Measurements from ENCODE around the gene LEFTY2. TPM values are rescaled to one million over a fixed set of nuclear protein-coding genes. Genes with fewer than 3 reads are reported as not detected.
A peak's percentile ranks its signal among the peaks of the same experiment; 100 is the strongest.

The LEFTY2 gene
- total and polyA plus RNA-seq, 10 of the 15 experiments (the other 5 are each of a cell fraction or from before 2014, with no cell fraction given) = not detected

GRCh38 chr1:225923692-225924555, 17.1 kb downstream of the LEFTY2 start, which contains the start of gene PYCR2 (continued):
- TF ChIP-seq ZNF384 (IDR thresholded peaks at IDR 0.05; ENCODE audit: borderline replicate concordance, low read depth, low read length) (no peak), ZNF274 (IDR thresholded peaks at IDR 0.05; ENCODE audit: insufficient read depth, insufficient read length) (no peak), TBL1XR1 (IDR thresholded peaks at IDR 0.05; ENCODE audit: low read depth, low read length) (no peak), POLR2A (IDR thresholded peaks at IDR 0.05; ENCODE audit: low read depth, low read length) (peak; percentile 96), ZBED1 (IDR thresholded peaks at IDR 0.05; ENCODE audit: borderline replicate concordance) (no peak), BMI1 (IDR thresholded peaks at IDR 0.05; ENCODE audit: borderline replicate concordance) (no peak), SUPT20H (IDR thresholded peaks at IDR 0.05; ENCODE audit: borderline replicate concordance, control insufficient read depth, low read depth, low read length) (no peak), BRCA1 (IDR thresholded peaks at IDR 0.05; ENCODE audit: low read depth, low read length) (no peak), SKIL (IDR thresholded peaks at IDR 0.05; ENCODE audit: low read depth, poor library complexity, severe bottlenecking) (no peak), SMAD1 (IDR thresholded peaks at IDR 0.05; ENCODE audit: low read depth, partially characterized antibody) (no peak), YBX1 (IDR thresholded peaks at IDR 0.05) (no peak), ZBTB4 (CRISPR knock-in tag; IDR thresholded peaks at IDR 0.05) (no peak), SMARCA5 (IDR thresholded peaks at IDR 0.05) (no peak), BACH1 (IDR thresholded peaks at IDR 0.05; ENCODE audit: borderline replicate concordance) (no peak), NFXL1 (IDR thresholded peaks at IDR 0.05; ENCODE audit: borderline replicate concordance) (no peak), CTCF (IDR thresholded peaks at IDR 0.05 in 2 of 3, conservative IDR thresholded peaks at IDR 0.05 in 1 of 3; ENCODE audit: control insufficient read depth in 2 of 3, extremely low read depth in 1 of 3, insufficient read depth in 1 of 3, low read depth in 3 of 3, low read length in 3 of 3) (no peak), MYB (IDR thresholded peaks at IDR 0.05; ENCODE audit: borderline replicate concordance, low read depth, low read length) (no peak), SRF (IDR thresholded peaks at IDR 0.05; ENCODE audit: low read depth in 2 of 2, low read length in 2 of 2) (0 out of 4 replicates have a peak, but pooled peaks of 1 of the 2 experiments have one; percentile 18), BCL3 (IDR thresholded peaks at IDR 0.05; ENCODE audit: borderline replicate concordance, insufficient read depth, low read depth, low read length, poor library complexity, severe bottlenecking) (peak; percentile 33)
